Activated T-cell treated with anti-CD3 and anti-CD28 coated beads, Interleukin-2, amount 50 U/mL, for 48 hours (primary cell): ENCODE results near the gene DNAH8.
"Not testable (repeated sequence)": the region's sequence is repeated elsewhere in the genome, so short reads cannot be mapped to it uniquely, and the experiment has no call there.

ENCODE experiments used
- DNase-seq, 2 experiments: peaks; one replicate each; pipeline ENCODE4 v3.0.0-alpha.2; 2020

Gene DNAH8

DNA sequence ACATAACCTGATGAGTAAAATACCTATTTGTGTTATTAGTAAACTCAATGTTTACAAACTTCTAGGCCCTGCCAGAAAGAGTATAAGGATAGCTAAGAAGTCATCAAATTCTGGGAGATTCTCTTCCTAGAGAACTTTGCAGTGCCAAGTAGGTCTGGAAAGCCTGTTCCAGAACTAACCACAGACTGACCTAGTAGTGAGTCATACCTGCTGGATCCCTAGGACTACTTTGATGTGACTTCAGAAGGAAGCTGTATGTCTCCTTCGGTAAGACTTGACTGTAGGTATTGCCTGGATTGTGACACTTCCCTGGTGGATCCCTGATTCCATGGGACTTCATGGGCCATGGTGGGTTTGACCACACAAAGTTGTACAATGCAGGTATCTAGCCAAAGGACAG is 131.7 kb downstream of the DNAH8 start:
- DNase-seq = no peak

DNA sequence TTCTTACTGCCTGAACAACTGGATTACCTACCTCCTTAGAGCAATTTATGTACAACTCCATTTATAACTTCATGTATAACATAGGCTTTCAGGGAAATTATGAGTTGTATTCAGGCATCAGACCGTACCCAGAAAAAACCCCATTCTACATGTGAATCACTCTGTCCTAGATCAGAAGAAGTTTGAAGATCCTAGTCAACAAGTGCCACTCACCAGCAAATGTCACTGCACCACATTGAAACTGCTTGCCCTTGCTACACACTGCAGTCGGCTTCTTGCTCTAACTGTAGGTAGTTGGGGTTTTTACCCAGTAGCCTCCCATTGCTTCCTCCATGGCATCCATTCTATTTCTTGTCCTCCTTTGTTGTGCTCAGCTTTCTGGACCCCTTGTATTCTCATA is 132.4 kb downstream of the DNAH8 start:
- no peak for DNase-seq

DNA sequence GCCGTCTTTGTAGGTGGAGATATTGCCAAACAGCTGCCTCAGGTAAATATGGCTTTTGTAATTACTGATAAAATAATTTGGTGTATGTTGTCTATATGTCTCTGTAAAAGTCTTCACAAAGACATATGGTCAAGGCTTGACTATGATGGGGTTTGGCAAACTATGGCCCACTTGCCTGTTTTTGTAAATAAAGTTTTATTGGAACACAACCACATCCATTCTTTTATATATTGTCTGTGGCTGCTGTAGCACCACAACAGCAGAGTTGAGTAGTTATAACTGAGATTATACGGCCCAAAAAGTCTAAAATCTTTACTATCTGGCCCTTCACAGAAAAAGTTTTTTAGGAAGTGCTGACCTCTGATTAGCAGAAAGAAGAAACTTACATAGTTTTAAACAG is 133.6 kb downstream of the DNAH8 start:
- no peak for DNase-seq

DNA sequence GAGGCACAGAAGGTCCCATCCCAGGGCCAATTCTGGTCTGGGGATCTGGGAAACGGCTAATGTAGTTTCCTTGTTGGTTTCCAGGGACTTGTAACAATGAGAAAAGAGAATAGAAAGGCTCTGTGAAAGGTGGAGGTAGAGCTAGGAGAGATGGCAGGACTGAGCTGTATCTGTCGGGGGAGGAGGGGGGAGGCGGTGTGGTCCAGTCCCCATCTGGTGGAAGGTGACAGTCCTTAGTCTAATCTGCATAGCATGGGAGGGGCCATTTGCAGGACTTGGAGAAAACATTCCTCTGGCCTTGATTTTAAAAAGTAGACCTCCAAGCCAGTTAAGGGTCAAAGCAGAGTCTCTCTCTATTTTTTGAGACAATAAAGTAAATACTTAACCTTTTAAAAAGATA is 137.1 kb downstream of the DNAH8 start:
- DNase-seq = no peak

DNA sequence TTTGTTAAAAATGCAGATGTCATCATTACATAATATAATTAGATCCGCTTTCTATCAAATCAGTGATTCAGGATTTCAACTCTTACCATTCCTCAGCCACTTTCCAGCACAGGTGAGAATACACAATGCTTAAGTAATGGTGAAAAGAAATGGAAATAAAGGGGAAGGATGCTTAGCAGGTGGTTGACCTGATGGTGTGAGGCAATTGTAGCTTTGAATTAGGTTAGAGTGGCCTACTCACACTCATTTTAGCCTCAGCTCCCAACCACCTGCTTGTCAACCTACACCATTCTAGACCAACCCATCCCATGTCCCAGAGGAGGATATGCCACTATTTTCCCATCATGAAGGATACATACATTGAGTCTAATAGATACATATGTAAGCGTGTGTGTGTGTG is 138.1 kb downstream of the DNAH8 start:
- no peak for DNase-seq

DNA sequence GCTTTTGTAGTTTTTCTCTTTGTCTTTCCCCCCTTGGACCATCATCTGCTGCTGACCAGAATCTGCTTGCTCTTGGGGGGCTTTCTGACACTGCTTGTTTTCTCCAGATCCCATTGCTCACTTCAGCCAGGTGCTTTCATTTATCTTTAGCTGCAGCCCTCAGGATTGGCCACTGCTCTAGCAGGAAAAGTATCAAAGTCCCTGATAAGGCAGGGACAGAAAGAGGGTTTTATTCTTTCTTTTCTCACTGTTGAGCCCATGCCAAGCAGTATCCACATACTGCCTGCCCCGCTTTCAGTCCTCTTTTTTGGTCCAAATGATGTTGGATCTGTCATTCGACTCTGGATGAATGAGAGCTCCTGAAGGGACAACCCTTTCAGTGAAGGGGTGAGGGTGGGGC is 141.4 kb downstream of the DNAH8 start:
- DNase-seq = no peak

DNA sequence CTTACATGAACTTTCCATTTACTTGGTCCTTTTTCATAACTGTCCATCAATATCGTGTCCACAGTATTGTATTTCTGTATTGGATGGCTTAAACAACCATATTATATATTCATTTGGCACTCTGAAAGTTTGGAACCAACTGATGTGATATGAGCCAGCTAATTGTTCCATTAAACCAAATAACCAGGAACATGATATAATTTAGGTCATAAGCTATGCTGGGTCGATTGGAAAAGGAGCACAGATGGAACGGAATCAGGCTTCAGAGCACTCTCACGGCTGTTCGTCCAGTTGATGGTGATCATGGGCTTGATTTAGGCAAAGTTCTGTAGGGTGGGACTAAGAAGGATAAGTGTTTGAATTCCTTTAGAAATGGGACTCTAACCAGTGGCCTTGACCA is 142.7 kb downstream of the DNAH8 start:
- no peak for DNase-seq

DNA sequence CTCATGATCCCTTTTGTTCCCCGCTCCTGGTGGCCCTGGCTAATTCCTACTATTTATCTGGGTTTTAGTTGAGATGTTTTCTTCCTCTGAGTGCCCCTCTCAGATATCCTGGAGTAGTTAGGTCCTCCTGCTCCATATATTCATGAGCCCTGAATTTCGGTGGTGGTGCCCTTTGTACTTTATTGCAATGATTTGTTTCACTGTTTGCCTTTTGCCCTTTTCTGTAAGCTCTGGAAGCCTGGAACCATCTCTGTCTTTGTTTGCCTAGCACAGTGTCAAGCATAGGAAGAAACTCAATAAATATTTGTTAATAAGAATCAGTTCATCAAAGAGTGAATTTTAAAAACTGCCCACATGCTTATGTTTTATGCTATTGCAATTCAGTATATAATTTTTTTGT is 144.9 kb downstream of the DNAH8 start:
- DNase-seq = no peak

DNA sequence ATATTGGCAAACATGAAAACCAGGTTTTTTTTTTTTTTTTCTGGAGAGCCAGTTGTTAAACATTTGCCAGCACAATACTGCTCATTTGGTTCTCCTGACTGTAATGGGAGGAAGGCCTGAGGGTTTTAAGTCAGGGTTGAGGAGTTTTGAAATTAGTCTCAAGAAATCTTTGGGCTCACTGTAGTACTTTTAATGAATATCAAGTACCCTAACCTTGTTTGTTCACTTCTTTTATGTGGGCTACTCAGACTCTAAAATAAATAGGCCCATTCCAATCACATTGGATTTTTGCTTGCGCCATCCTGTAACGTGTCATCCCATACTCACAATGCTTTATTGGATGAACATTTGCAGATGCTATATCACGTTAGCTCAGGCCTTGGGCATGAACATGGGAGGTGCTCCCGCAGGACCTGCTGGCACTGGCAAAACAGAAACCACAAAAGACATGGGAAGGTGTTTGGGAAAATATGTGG is 146.9 kb downstream of the DNAH8 start:
- DNase-seq = no peak

DNA sequence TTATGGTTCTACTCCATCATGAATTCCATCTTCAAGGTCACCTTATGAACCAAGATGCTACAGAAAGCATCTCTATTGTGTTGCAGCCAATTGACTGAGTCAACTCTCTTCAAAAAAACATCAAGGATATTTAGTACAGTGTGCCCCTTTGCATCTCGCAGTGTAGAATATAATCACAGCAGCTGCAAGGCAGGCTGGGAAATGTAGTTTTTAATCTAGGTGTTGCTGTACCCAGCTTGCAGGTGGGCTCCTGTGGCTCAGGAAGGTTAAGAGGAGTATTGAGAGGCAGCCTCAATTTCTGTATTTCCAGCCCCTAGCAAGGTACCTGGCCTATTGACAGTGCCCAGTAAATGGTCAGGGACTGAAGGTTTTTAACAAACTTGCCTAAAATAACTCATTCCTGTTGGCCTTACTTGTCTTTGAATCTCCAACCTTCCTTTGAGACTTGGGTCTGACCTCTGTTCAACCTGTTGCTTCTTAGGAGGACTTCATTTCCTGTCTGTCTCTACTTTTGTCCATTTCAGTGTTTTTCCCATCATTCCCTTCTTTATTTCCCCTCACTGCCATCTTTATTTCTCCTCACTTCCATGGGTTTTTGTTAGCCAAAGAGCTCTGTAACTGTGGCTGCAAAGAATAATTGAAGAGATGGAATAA is 150.5 kb downstream of the DNAH8 start:
- DNase-seq = no peak

DNA sequence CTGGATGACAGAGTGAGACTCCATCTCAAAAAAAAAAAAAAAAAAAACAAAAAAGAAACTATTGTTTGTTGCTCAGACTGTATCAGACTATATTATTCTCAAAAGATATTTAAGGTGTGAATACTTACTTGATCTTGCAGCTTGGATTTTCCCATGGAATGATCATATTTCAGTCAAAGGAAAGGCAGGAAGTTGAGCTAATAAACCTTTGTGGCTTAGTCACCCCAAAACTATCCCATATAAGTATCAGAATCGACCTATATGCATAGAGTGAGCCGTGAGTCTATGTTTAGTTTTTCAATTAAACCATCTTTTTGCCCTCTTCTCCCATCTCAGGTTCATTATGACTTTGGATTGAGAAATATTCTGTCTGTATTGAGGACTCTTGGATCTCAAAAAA is 152.6 kb downstream of the DNAH8 start:
- DNase-seq = no peak

DNA sequence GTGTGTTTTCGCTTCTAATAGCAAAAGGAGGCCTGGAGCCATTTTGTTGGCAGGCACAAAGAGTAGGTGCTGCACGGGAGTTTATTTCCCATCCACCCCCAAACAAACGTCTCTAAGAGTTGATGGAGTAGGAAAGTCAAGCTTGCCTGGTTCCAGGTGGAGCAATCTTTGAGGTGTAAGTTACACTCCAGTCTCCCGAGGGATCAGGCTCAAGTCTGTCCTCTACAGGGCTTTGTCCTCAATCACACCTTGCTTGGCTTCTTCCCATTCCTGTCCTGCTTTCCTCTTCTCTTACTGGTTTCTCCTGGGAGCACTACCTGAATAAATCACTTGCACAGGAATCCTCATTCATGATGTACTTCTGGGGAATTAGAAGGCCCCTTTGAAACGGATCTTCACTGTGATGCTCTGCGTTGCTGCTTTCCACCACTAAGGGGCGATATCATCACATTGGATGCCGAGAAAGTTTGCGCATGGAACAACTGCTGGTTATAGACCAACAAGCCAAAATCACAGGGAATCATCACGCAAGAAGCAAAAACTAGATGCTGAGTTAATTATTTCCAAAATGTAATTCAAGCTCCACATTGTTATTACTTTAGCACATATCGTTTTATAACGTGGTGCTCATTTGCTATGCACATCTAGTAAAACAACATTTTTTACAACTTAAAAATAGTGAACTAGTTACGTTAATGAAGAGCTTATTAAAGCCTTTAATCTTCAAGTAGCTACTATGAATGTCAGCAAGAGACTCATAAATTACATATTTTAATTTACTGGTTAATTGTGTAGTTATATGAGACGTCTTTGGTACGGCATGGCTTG is 156.8 kb downstream of the DNAH8 start:
- peak; percentile 70 to 75 for DNase-seq

DNA sequence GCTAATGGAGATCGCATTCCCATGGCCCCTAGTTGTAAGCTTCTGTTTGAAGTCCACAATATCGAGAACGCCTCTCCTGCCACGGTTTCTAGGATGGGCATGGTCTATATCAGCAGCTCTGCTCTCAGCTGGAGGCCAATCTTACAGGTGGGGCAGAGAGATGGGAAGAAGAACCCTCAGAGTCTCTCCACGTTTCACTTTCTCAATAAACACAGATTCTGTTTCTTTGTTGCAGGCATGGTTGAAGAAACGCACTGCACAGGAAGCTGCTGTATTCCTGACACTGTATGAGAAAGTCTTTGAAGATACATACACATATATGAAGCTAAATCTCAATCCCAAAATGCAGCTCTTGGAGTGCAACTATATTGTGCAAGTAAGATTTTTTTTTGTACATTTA is 157.9 kb downstream of the DNAH8 start:
- no peak for DNase-seq

DNA sequence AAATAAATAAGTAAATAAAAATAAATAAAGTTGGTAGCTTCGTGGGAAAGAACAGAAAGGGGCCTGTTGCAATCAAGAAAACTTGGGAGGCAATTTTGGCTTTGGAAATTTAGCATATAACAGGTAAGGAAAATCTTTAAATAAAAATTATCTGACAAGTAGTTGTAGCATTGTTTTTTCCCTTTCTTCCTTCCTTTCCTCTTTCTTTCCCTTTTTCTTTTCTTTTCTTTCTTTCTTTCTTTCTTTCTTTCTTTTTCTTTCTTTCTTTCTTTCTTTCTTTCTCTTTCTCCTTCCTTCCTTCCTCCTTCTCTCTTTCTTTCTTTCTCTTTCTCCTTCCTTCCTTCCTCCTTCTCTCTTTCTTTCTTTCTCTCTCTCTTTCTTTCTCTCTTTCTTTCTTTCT is 158.7 kb downstream of the DNAH8 start:
- DNase-seq = not testable (repeated sequence)

DNA sequence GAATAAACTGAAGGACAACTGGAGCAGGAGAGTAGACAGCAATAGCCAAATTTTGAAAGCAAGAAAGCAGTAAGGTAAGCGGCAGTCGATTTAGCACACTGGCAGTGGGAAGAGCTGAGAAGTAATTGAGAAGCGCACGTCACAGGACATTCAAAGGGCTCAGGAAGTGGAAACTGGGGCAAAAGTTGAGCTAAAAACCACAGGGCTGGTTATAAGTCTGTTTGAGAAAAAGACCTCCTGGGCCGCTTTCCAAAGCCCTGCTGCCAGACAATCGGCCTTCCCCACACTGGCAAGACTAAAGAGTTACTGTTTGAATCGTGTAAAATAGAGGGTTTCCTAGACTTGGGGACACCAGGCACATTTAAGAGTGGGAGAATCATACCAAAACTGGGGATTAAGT is 161.4 kb downstream of the DNAH8 start:
- no peak for DNase-seq

DNA sequence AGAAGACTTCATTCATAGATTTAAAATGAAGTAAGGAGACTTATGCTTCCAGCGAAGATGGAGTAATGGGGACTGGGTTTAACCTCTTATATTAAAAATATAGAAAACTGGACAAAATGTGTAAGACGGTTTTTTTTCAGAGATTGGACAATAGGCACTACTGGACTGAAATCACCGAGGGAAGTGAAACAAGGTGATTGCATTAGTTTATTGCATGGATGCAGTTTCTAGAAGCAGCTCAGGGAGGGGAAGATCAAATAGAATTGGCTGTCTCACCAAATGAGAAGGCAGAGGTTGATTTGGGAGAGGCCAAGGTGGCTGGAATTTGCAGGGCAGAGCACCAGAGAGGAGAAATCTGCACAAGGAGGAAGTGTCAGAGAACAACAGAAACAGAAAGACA is 162.6 kb downstream of the DNAH8 start:
- DNase-seq = no peak

DNA sequence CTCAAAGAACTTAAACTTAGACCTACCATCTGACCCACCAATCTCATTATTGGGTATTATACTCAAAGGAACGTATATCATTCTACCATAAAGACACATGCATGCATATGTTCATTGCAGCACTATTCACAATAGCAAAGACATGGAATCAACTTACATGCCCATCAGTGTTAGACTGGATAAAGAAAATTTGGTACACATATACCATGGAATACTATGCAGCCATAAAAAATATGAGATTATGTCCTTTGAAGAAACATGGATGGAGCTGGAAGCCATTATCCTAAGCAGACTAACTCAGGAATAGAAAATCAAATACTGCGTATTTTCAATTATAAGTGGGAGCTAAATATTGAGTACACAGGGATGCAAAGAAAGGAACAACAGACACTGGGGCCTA is 167.0 kb downstream of the DNAH8 start:
- no peak for DNase-seq

DNA sequence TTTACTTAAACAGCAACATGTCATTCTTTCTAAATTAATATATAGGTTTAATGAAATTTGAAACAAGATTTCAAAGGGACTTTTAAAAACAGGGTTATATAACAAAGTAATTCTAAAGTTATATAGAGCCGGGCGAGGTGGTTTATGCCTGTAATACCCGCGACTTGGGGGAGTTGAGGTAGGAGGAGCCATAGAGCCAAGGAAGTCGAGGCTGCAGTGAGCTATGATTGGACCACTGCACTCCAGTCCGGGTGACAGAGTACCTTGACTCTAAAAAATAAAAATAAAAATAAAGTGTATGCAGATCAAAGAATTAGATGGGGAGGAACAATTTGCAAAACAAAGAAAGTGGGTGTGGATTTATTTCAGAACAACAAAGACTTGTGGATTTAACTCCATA is 182.4 kb downstream of the DNAH8 start:
- no peak for DNase-seq

DNA sequence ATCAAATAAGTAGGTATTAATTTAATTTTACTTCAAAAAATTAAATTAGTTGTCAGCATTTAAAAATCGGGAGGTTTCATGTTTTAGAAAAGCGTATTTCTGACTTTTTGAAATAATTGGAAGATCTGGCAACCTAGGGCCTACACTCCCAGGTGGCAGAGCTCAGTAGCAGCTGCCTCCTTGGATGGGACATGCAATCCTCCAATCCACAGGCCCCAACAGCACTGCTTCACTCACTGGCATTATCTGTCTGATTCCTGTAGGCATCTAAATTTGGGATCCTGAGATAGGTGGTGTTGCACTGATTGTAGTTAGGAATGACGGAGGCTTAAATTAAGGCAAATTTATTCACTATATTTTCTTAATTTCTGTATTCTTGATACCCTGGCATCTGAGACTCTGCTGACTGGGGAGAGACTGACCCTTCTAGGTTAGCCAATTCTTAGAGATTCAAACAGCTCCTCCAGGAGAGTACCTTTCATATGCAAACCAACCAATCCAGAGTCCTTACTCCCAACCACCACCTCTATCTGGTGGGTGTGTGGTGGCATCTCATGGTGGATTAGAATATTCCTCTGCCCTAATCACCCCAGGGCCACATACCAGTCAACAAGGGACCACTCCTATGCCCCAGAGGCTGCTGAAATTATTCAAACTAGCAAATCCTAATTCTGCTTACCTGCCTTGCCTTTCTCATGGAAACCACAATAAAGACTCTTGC is 186.9 kb downstream of the DNAH8 start:
- DNase-seq = no peak

DNA sequence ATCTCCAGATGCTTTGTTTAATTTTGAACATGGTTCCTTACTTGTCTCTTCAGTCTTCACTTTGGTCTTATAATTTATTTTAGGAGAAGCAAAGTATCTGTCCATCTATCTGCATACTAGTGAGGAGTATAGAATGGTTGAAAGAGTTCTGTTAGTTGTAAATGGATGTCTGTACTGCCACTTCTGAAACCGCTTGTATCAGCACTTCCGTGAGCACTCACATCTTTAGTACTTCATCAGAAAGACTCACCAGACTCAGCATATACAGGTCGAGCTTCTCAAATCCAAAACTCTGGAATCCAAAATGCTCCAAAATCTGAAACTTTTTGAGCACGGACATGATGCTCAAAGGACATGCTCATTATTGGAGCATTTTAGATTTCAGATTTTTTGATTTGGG is 191.5 kb downstream of the DNAH8 start:
- DNase-seq = no peak

DNA sequence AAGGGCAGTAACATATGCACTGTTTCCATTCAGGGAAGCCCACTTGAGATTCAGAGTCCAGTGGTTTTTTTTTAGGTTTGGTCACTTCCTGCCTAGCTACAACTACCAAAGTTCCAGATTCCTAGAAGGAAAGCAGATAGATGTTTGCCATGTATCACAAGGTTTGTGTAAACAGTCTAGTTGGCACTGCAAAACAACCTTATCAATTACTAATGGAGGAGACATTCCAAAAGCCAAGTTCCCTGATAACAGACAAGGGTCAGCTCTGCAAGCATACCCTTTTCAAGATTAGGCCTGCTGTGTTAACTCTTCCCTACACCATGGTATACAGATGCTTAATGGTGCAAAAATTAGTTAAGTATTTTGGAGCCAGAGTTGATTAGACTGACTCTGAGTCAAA is 192.2 kb downstream of the DNAH8 start:
- DNase-seq = no peak

DNA sequence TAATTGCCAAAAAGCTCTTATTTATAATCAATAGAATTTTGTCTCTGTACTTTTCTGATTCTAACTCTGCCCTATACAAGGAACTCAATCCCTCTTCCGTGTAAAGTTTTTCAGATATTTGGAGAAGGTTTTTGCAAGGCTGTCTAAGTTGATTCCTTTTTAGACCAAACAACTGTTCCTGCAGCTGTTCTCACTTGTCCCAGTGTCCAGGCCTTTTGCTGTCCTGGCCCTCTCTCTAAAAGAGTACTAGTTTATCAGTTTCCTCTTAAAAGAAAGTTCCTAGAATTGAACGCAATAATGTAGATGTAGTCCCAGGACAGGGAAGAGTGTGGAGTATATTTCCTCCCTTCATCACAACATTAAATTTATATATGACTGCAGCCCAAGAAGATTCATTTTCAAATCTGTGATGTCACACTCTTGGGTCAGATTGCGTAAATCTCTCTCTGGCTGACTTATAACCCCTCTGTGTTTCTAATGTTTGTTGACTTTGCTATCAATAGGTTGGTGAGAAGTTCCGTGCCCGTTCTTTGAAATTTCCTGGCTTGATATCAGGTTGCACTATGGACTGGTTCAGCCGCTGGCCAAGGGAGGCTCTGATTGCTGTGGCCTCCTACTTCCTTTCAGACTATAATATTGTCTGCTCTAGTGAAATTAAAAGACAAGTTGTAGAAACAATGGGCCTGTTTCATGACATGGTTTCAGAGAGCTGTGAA is 194.1 kb downstream of the DNAH8 start:
- DNase-seq = no peak

DNA sequence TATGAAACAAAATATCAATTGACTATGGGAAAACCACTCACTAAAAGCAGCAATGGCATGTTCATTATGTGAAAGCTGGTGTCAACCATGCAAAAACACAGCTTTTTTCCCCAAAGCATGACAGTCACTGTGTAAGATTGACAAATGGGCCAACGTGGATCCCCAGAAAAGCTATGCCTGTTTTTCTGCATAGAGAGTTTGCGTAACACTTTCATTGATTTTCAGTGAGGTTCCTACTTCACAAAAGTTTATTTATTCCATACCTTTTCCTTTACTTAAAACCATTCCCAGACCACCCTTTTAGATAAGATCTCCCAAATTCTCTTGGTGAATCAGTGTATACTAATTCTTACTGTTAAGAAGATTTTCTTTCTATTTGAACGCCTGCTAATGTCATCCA is 195.1 kb downstream of the DNAH8 start:
- no peak for DNase-seq
